ENCODE data around the gene ALPL. TPM values are rescaled to one million over a fixed set of nuclear protein-coding genes. Genes with fewer than 3 reads are reported as not detected.

The ALPL gene
- total RNA-seq, 1 experiment from 2014 or later: not detected

DNA sequence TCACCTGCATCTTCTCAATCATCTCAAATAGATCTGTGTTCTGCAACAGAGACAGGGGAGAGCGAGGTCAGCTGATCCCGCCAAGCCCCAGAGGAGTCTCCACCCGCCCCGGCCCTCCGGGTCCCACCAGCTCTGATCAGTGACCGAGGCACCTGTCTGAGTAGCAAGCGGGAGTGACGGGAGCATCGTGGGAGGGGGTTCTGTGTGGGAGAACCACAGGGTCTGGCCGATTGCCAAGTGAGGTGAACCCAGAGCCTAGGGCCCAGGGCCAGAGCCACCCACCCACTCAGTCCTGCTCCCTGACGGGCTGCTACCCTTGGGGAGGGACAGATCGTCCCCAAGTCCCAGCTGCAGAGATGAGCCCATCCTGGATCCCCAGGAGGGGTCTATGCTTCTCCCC, 110.8 kb downstream of the ALPL start:
- Histone ChIP-seq H3K4me1 (replicated peaks; ENCODE audit: insufficient read depth) (peaks cover 20% of the 10 kb centered on the region), H3K27ac (no peak overlapping the region), H3F3A (ENCODE audit: insufficient read depth, low read depth) (no peaks in the 10 kb centered on the region; the same call in 1 of the 2 replicates), H3K9me2 (ENCODE audit: insufficient read depth) (no peaks in the 10 kb centered on the region), H3K9me3 (ENCODE audit: insufficient read depth, low read depth) (no peaks in the 10 kb centered on the region), H4K20me1 (ENCODE audit: insufficient read depth) (no peaks in the 10 kb centered on the region), H3K27me3 (ENCODE audit: insufficient read depth, low read depth) (no peaks in the 10 kb centered on the region), H3K4me2 (no peak overlapping the region), H3K36me3 (ENCODE audit: low read depth) (no peaks in the 10 kb centered on the region), H3K4me3 (no peak overlapping the region), H3K79me2 (ENCODE audit: low read depth) (0 out of 2 replicates have a peak, but pooled peaks cover 5% of the 10 kb centered on the region), H2AFZ (no peak overlapping the region)
- no TSS peak for BruUV-seq (replicated peaks)
- TF ChIP-seq, protein P1, sequence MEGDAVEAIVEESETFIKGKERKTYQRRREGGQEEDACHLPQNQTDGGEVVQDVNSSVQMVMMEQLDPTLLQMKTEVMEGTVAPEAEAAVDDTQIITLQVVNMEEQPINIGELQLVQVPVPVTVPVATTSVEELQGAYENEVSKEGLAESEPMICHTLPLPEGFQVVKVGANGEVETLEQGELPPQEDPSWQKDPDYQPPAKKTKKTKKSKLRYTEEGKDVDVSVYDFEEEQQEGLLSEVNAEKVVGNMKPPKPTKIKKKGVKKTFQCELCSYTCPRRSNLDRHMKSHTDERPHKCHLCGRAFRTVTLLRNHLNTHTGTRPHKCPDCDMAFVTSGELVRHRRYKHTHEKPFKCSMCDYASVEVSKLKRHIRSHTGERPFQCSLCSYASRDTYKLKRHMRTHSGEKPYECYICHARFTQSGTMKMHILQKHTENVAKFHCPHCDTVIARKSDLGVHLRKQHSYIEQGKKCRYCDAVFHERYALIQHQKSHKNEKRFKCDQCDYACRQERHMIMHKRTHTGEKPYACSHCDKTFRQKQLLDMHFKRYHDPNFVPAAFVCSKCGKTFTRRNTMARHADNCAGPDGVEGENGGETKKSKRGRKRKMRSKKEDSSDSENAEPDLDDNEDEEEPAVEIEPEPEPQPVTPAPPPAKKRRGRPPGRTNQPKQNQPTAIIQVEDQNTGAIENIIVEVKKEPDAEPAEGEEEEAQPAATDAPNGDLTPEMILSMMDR (conservative IDR thresholded peaks at IDR 0.05): no peak
- TF ChIP-seq EZH2 (IDR thresholded peaks at IDR 0.05; ENCODE audit: low read depth): no peak
- intact Hi-C loops (cut with micrococcal nuclease; ENCODE audit: unreplicated experiment): no loop called here
- no peak for DNase-seq
- ChIA-PET POLR2A (ENCODE audit: unreplicated experiment) (no interaction called here), CTCF (interaction anchor here (0.5 kb wide), 1 partner anchor 14 kb away, joined by 4 read pairs; no protein-coding TSS in a partner anchor)

DNA sequence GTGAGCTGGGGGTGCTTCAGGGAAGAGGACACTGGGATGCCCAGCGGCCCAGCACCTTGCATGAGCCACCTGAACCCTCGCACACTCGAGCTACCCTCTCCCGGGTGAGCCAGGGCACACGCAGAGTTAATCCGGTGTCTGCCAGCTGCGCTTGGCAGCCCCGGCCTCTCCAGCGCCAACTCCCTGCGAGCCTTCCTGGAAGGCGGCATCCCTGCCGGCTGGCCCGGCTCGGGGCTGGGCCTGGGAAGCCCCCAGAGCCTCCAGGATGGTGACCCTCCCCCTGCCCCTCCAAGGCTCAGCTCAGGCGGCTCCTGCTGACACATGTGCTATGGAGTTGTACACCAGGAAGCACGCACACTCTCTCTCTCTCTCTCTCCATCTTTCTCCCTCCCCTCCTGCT, 111.3 kb downstream of the ALPL start:
- H3K9me2 ChIP-seq (ENCODE audit: insufficient read depth): no peaks in the 10 kb centered on the region
- intact Hi-C loops (cut with micrococcal nuclease; ENCODE audit: unreplicated experiment): no loop called here
- no peaks in the 10 kb centered on the region for H4K20me1 ChIP-seq (ENCODE audit: insufficient read depth)
- no peaks in the 10 kb centered on the region for H3K36me3 ChIP-seq (ENCODE audit: low read depth)
- 0 out of 2 replicates have a peak, but pooled peaks cover 5% of the 10 kb centered on the region for H3K79me2 ChIP-seq (ENCODE audit: low read depth)
- peaks cover 21% of the 10 kb centered on the region for H3K4me1 ChIP-seq (replicated peaks; ENCODE audit: insufficient read depth)
- POLR2A ChIA-PET (ENCODE audit: unreplicated experiment): no interaction called here
- H3K4me3 ChIP-seq: no peak overlapping the region
- peaks cover 3% of the 10 kb centered on the region; the same call in 1 of the 2 replicates for H3F3A ChIP-seq (ENCODE audit: insufficient read depth, low read depth)
- no peak for DNase-seq
- no peak overlapping the region for H2AFZ ChIP-seq
- no peaks in the 10 kb centered on the region for H3K27me3 ChIP-seq (ENCODE audit: insufficient read depth, low read depth)
- CTCF ChIA-PET: interaction anchor here (0.5 kb wide), 1 partner anchor 14 kb away, joined by 4 read pairs; no protein-coding TSS in a partner anchor
- peak overlapping the region; percentile 82; the same call in 1 of the 2 replicates for H3K4me2 ChIP-seq
- no TSS peak for BruUV-seq (replicated peaks)
- no peak overlapping the region for H3K27ac ChIP-seq
- no peaks in the 10 kb centered on the region for H3K9me3 ChIP-seq (ENCODE audit: insufficient read depth, low read depth)
- no peak for TF ChIP-seq EZH2 (IDR thresholded peaks at IDR 0.05; ENCODE audit: low read depth)
- TF ChIP-seq, protein P1 (conservative IDR thresholded peaks at IDR 0.05): no peak

DNA sequence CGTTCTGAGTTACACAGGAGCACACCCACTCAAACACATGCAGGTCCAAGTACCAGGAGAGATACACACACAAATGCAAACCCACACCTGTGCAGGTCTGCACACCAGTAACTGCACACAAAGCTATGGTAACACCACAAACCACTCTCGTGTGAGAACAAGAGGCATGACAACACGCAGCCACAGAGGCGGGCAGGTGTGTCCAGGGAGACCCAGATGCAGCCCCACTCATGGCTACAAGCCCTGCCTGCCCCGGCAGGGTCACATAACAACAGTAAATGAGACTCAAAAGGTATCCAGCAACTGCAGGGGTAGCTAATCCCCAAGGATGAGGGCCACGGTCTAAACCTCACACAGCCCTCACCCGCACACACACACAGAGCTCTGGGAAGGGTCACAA, 111.8 kb downstream of the ALPL start:
- POLR2A ChIA-PET (ENCODE audit: unreplicated experiment): no interaction called here
- CTCF ChIA-PET: no interaction called here
- intact Hi-C loops (cut with micrococcal nuclease; ENCODE audit: unreplicated experiment): no loop called here
- H3K27ac ChIP-seq: no peak overlapping the region
- H3K9me2 ChIP-seq (ENCODE audit: insufficient read depth): no peaks in the 10 kb centered on the region
- H3K9me3 ChIP-seq (ENCODE audit: insufficient read depth, low read depth): no peaks in the 10 kb centered on the region
- 0 out of 2 replicates have a peak, but pooled peaks cover 5% of the 10 kb centered on the region for H3K79me2 ChIP-seq (ENCODE audit: low read depth)
- TF ChIP-seq EZH2 (IDR thresholded peaks at IDR 0.05; ENCODE audit: low read depth): no peak
- TF ChIP-seq, protein P1 (conservative IDR thresholded peaks at IDR 0.05): no peak
- no peak for DNase-seq
- peak overlapping the region; percentile 82 for H3K4me2 ChIP-seq
- TSS peak; percentile 16 for BruUV-seq (replicated peaks)
- no peaks in the 10 kb centered on the region for H3K36me3 ChIP-seq (ENCODE audit: low read depth)
- H4K20me1 ChIP-seq (ENCODE audit: insufficient read depth): no peaks in the 10 kb centered on the region
- no peaks in the 10 kb centered on the region for H3K27me3 ChIP-seq (ENCODE audit: insufficient read depth, low read depth)
- H3K4me1 ChIP-seq (replicated peaks; ENCODE audit: insufficient read depth): peaks cover 26% of the 10 kb centered on the region
- H3K4me3 ChIP-seq: peak overlapping the region; percentile 58; the same call in 1 of the 2 replicates
- H3F3A ChIP-seq (ENCODE audit: insufficient read depth, low read depth): peaks cover 8% of the 10 kb centered on the region; the same call in 1 of the 2 replicates
- no peak overlapping the region for H2AFZ ChIP-seq
